ENCODE results near the gene HTT. TPM values are rescaled to one million over a fixed set of nuclear protein-coding genes. Genes with fewer than 3 reads are reported as not detected.

HTT gene
- total RNA-seq, 4 donors from 2014 or later: 28.9 to 141 (median 42.0) TPM

GRCh38 chr4:3238721-3239120, 164.2 kb downstream of the HTT start:
- intact Hi-C loops (cut with DNase I; ENCODE audit: low total_unique reads): no loop called here
- no peak overlapping the region for H3K4me3 ChIP-seq (ENCODE audit: low read depth, poor library complexity, severe bottlenecking)
- WGBS, 2 donors: 91 to 92% methylated on average over 11 to 18 of the region's 18 CpGs
- no peak for TF ChIP-seq POLR2A (IDR thresholded peaks at IDR 0.05)
- TF ChIP-seq, protein P1, sequence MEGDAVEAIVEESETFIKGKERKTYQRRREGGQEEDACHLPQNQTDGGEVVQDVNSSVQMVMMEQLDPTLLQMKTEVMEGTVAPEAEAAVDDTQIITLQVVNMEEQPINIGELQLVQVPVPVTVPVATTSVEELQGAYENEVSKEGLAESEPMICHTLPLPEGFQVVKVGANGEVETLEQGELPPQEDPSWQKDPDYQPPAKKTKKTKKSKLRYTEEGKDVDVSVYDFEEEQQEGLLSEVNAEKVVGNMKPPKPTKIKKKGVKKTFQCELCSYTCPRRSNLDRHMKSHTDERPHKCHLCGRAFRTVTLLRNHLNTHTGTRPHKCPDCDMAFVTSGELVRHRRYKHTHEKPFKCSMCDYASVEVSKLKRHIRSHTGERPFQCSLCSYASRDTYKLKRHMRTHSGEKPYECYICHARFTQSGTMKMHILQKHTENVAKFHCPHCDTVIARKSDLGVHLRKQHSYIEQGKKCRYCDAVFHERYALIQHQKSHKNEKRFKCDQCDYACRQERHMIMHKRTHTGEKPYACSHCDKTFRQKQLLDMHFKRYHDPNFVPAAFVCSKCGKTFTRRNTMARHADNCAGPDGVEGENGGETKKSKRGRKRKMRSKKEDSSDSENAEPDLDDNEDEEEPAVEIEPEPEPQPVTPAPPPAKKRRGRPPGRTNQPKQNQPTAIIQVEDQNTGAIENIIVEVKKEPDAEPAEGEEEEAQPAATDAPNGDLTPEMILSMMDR (IDR thresholded peaks at IDR 0.05): no peak
- DNase-seq (ENCODE audit: low spot score in 2 of 2): no peak

GRCh38 chr4:3239303-3239702, 164.8 kb downstream of the HTT start:
- no peak overlapping the region for H3K4me3 ChIP-seq (ENCODE audit: low read depth, poor library complexity, severe bottlenecking)
- intact Hi-C loops (cut with DNase I; ENCODE audit: low total_unique reads): no loop called here
- WGBS, 2 donors: 88 to 93% methylated on average over 4 to 11 of the region's 11 CpGs
- no peak for DNase-seq (ENCODE audit: low spot score in 2 of 2)
- TF ChIP-seq POLR2A (IDR thresholded peaks at IDR 0.05): no peak
- TF ChIP-seq, protein P1 (IDR thresholded peaks at IDR 0.05): no peak

DNA sequence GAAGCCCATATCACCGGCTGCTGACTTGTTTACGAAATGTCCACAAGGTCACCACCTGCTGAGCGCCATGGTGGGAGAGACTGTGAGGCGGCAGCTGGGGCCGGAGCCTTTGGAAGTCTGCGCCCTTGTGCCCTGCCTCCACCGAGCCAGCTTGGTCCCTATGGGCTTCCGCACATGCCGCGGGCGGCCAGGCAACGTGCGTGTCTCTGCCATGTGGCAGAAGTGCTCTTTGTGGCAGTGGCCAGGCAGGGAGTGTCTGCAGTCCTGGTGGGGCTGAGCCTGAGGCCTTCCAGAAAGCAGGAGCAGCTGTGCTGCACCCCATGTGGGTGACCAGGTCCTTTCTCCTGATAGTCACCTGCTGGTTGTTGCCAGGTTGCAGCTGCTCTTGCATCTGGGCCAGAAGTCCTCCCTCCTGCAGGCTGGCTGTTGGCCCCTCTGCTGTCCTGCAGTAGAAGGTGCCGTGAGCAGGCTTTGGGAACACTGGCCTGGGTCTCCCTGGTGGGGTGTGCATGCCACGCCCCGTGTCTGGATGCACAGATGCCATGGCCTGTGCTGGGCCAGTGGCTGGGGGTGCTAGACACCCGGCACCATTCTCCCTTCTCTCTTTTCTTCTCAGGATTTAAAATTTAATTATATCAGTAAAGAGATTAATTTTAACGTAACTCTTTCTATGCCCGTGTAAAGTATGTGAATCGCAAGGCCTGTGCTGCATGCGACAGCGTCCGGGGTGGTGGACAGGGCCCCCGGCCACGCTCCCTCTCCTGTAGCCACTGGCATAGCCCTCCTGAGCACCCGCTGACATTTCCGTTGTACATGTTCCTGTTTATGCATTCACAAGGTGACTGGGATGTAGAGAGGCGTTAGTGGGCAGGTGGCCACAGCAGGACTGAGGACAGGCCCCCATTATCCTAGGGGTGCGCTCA, 165.8 kb downstream of the HTT start:
- 90 to 92% methylated on average over 29 of the region's 29 CpGs for WGBS, 2 donors
- intact Hi-C loops (cut with DNase I; ENCODE audit: low total_unique reads): no loop called here
- DNase-seq (ENCODE audit: low spot score in 2 of 2): no peak
- H3K4me3 ChIP-seq (ENCODE audit: low read depth, poor library complexity, severe bottlenecking): no peak overlapping the region
- no peak for TF ChIP-seq POLR2A (IDR thresholded peaks at IDR 0.05)
- TF ChIP-seq, protein P1 (IDR thresholded peaks at IDR 0.05): no peak

GRCh38 chr4:3240936-3241522, 166.5 kb downstream of the HTT start:
- DNase-seq (ENCODE audit: low spot score in 2 of 2): no peak
- intact Hi-C loops (cut with DNase I; ENCODE audit: low total_unique reads): no loop called here
- H3K4me3 ChIP-seq (ENCODE audit: low read depth, poor library complexity, severe bottlenecking): no peak overlapping the region
- 79 to 80% methylated on average over 13 of the region's 13 CpGs for WGBS, 2 donors
- TF ChIP-seq POLR2A (IDR thresholded peaks at IDR 0.05): no peak
- TF ChIP-seq, protein P1 (IDR thresholded peaks at IDR 0.05): no peak

- 74 to 87% methylated on average over 17 of the region's 17 CpGs for WGBS, 2 donors
- intact Hi-C loops (cut with DNase I; ENCODE audit: low total_unique reads): no loop called here
- no peak overlapping the region for H3K4me3 ChIP-seq (ENCODE audit: low read depth, poor library complexity, severe bottlenecking)
- TF ChIP-seq POLR2A (IDR thresholded peaks at IDR 0.05): no peak
- TF ChIP-seq, protein P1 (IDR thresholded peaks at IDR 0.05): no peak
- DNase-seq (ENCODE audit: low spot score in 2 of 2): no peak
Observed at GRCh38 chr4:3241898-3242524, 167.5 kb downstream of the HTT start.

Measured in lower leg skin (tissue), 4 donors.